ENCODE data around the gene SPC24.
"Not testable (repeated sequence)": the region's sequence is repeated elsewhere in the genome, so short reads cannot be mapped to it uniquely, and the experiment has no call there.

SPC24 gene

GRCh38 chr19:11164879-11165406 is 9.4 kb upstream of the SPC24 start:
- peak; percentile 60 for DNase-seq (ENCODE audit: low spot score)

DNA sequence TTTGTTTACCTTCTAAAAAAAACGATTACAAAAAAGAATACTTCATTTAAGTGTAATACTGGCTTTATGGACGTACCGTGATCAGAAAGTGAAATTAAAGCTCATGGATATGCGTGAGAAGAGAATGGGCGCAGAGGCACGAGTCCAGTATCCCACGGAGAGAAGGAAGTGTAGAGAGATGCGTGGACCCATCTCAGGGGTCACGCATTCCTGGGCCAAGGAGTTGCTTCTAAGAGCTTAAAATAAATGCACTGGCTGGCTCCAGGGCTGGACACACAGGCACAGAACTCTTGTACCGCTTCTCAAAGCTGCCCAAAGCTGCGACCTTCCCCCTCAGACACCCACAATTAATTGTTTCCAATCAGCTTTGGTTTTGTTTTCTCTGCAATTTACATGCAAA is 8.7 kb upstream of the SPC24 start:
- DNase-seq (ENCODE audit: low spot score): no peak

DNA sequence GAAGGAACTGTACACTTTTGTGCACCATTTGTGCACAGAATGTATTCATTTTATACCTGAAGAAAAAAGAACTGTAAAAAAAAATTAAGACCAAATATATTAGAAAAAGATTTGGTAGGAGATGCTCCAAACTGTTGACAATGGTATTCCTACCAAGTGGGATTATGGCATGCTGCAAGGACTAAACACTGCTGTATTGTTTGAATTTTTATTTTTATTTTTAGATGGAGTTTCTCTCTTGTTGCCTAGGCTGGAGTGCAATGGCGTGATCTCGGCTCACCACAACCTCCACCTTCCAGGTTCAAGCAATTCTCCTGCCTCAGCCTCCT is 4.8 kb upstream of the SPC24 start:
- not testable (repeated sequence) for DNase-seq (ENCODE audit: low spot score)

GRCh38 chr19:11159598-11160439 is 4.2 kb upstream of the SPC24 start:
- no peak for DNase-seq (ENCODE audit: low spot score)

DNA sequence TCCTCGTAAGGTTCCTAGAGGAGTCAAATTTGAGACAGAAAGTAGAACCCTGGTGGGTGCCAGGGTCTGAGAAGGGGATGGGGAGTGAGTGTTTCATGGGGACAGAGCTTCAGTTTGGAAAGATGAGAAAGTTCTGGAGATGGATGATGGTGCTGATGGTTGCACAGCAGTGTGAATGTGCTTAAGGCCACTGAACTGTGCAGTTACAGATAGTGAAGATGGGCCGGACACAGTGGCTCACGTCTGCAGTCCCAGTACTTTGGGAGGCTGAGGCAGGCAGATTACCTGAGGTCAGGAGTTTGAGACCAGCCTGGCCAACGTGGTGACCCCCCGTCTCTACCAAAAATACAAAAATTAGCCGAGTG is 917 bp downstream of the SPC24 start:
- DNase-seq (ENCODE audit: low spot score): no peak

DNA sequence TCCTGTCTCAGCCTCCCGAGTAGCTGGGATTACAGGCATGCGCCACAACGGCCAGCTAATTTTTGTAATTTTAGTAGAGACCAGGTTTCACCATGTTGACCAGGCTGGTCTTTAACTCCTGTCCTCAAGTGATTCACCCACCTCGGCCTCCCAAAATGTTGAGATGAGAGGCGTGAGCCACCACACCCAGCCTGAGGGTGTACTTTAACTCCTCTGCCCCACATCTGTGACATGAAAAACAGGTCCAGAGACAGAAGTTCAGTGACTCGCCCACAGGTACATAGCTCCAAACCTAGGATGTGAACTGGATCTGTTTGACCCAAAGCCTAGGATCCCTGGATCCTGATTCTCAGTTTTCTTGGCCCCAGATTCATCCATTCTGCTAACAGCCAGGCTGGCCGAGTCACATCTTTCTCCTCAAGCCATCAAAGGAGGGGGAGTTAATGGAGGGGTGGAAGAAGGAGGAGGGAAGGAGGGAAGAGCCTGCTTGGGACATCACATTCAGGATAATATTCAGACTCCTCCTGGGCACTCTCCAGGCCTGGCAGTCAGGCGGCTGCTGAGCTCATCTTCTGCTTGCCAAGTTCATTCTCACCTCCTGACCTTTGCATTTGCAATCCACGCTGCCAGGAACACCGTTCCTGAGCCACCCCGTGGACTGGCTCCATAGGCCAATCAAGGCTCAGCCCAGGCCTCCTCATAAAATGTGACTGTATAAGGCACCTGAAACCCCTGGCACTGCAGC is 3.1 kb downstream of the SPC24 start:
- DNase-seq (ENCODE audit: low spot score): no peak

- no peak for DNase-seq (ENCODE audit: low spot score)
These were observed 4.4 kb downstream of the SPC24 start for GRCh38 chr19:11151181-11151580.

DNA sequence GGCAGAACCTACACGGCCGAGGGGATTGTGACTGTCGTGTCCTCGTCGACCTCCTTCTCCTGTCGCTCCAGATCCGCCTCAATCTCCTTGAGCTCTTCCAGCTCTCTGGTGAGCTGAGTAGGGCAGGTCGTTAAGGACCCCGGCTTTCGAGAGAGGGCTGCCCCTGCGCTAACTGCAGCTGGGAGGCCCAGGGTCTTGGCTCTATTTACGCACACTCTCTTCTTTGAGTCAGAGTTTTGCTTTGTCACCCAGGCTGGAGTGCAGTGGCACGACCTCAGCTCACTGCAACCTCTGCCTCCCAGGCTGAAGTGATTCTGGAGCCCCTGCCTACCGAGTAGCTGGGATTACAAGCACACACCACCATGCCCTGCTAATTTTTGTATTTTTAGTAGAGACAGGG is 7.6 kb downstream of the SPC24 start:
- DNase-seq (ENCODE audit: low spot score): no peak

- DNase-seq (ENCODE audit: low spot score): no peak
These were observed 10.1 kb downstream of the SPC24 start for GRCh38 chr19:11145536-11145924.

DNA sequence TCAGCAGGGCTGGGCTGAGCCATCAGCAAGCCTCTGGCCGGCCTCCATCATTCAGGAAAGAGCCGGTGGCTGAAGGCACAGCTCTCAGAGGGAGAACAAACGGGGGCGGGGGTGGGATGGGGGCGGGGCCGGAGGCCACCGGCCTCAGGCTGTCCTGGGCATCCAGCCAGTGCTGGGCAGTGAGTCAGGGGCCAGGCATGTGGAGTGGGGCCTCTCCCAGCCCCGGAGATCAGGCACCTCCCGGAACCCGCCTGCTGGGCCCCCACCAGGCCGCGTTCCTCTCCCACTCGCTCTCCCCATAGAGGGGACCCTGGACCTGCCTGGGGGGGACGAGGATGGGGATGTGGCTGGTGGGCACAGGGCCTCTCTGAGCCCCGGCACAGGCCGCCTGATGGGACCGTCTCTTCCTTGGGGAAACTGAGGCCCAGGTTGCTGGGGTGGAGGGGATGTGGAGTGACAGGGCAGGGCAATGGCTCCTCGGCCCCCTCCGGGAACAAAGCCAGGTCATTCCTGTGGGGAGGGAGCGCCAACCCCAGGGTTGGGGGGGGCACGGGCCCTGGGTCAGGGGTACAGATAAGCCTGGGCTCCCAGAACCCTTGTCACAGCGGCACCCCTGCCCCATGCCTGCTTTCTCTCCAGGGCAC is 12.9 kb downstream of the SPC24 start:
- no peak for DNase-seq (ENCODE audit: low spot score)

DNA sequence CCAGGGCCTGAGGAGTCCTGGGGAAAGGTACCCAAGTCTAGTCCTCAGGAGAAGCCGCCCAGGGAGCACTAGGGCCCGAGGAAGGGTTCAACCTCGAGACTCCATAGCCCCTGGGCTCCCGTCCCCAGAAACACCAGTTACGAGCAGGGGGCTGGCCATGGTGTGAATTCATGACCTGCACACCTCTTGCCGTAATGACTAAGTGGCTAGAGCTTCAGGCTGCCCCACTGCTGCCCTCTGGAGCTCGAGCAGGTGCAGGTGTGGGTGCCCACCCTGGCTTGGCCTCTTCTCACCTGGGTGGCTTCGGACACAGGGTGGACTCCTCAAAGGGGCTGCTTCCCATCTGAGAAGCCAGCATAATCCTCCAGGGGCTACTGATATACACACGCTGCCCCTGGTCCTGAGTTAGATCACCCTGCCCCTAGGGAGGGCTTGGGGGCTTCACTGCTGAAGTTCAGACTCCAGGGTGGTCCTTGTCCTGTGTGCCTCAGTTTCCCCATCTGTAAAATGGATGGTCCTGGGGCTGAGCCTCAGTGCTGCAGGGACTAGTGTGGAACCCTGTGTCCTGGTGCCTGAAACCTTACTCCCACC is 13.6 kb downstream of the SPC24 start:
- DNase-seq (ENCODE audit: low spot score): no peak

DNA sequence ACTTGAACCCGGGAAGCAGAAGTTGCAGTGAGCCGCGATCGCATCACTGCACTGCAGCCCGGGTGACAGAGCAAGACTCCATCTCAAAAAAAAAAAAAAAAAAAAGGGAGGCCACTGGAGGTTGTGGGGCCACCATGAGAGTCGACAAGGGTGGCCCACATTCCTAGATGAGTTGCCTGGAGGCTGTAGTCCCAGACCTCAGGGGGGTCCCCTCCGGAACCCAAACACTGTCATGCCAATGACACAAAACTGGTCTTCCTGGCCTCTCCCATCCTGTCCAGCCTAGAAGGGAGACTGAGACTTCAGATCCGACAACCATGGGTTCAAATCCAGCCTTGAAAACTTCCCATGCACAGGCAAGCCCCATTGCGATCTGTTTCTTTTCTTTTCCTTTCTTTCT is 14.7 kb downstream of the SPC24 start:
- no peak for DNase-seq (ENCODE audit: low spot score)

DNA sequence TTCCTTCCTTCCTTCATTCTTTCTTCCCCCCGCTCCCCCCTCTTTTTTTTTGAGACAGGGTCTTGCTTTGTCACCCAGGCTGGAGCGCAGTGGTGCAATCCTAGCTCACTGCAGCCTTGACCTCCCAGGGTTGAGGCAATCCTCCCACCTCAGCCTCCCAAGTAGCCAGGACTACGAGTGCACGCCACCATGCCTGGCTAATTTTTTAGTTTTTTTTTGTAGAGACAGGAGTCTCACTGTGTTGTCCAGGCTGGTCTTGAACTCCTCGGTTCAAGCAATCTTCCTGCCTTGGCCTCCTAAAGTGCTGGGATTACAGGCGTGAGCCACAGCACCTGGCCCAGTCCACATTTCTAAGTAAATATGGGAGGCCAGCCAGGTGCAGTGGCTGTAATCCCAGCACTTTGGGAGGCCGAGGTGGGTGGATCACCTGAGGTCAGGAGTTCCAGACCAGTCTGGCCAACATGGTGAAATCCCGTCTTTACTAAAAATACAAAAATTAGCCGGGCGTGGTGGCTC is 15.5 kb downstream of the SPC24 start:
- DNase-seq (ENCODE audit: low spot score): not testable (repeated sequence)

- no peak for DNase-seq (ENCODE audit: low spot score)
These were observed 16.8 kb downstream of the SPC24 start for GRCh38 chr19:11138601-11139300.

DNA sequence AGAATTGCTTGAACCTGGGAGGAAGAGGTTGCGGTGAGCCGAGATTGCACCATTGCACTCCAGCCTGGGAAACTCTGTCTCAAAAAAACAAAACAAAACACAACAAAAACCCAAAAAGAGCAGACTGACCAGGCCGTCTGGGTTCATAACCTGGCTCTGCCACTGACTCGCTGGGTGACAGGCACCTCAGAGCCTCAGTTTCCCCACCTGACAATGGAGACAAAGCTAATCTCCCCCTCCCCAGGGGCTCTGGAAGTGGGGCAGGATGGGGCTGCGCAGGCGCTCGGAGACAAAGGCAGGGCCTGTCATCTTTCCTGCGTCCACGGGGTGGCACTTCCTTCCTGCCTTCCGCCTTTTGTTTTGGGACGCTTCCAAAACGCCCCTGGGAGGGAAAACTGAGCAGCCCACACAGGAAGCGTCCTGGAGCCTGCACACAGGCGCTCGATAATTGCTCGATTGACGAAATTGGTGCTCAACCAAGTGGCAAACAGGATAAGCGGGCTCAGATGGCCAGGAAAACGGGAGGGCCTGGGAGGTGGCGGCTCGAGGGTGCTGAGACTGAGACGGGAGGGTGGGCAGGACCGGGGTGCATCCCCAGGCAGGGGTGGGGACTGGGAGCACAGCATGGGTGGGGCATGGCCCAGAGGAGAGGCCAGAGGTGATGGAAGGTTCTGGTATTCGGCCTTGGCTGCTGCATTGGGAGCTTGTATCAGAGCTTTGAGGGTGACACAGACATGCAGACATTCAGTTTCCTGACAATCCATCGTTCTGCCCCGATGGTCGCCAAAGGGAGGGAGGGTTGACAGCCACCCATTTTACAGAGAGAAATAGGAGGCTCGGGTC is 17.8 kb downstream of the SPC24 start:
- DNase-seq (ENCODE audit: low spot score): peak; percentile 75

- DNase-seq (ENCODE audit: low spot score): no peak
These were observed 19.0 kb downstream of the SPC24 start for GRCh38 chr19:11136400-11137101.

- no peak for DNase-seq (ENCODE audit: low spot score)
These were observed 24.1 kb downstream of the SPC24 start for GRCh38 chr19:11131471-11131870.

- peak; percentile 45 for DNase-seq (ENCODE audit: low spot score)
These were observed 24.6 kb downstream of the SPC24 start for GRCh38 chr19:11130824-11131455.

DNA sequence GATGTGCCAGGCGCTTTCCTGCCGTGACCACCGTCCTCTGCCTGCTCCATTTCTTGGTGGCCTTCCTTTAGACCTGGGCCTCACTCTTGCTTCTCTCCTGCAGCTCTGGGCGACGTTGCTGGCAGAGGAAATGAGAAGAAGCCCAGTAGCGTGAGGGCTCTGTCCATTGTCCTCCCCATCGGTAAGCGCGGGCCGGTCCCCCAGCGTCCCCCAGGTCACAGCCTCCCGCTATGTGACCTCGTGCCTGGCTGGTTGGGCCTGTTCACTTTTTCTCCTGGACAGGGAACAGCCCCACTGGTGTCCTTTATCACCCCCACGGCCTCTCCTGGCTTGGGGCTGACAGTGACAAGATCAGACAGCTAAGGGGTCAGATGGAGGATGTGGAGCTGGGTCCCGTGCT is 27.7 kb downstream of the SPC24 start:
- no peak for DNase-seq (ENCODE audit: low spot score)
